PFSK-1 (cell line): ENCODE data around the gene NCBP2L.

Experiments used
- FOXP2 ChIP-seq: optimal IDR thresholded peaks from 2 replicates; pipeline ENCODE3; 2011; ENCODE audit warnings: borderline replicate concordance, control low read depth, inconsistent platforms; ENCODE audit not compliant: insufficient read depth; ENCODE audit errors: extremely low read length, extremely low read depth
- POLR2AphosphoS5 ChIP-seq: IDR thresholded peaks from 2 replicates; pipeline ENCODE4 v1.6.1; 2012; ENCODE audit warnings: low read depth, mild to moderate bottlenecking, control low read depth, low read length, moderate library complexity
- REST ChIP-seq, 2 experiments: IDR thresholded peaks; 2 replicates each; pipeline versions ENCODE4 v1.6.1 to v1.8.0; 2011 to 2012; ENCODE audit warnings: low read depth in 2 of 2, low read length in 2 of 2, control low read depth in 1 of 2, inconsistent platforms in 1 of 2, mild to moderate bottlenecking in 1 of 2, moderate library complexity in 1 of 2; ENCODE audit not compliant: insufficient read depth in 1 of 2
- SIN3A ChIP-seq: IDR thresholded peaks from 2 replicates; pipeline ENCODE4 v1.6.1; 2012; ENCODE audit warnings: mild to moderate bottlenecking, low read length, moderate library complexity, borderline replicate concordance; ENCODE audit not compliant: insufficient read depth
- TAF1 ChIP-seq: IDR thresholded peaks from 2 replicates; pipeline ENCODE4 v1.6.1; 2012; ENCODE audit warnings: low read length, control low read depth, borderline replicate concordance; ENCODE audit not compliant: insufficient read depth

- TF ChIP-seq POLR2AphosphoS5 (no peak), REST (IDR thresholded peaks at IDR 0.05; ENCODE audit: insufficient read depth in 1 of 2, low read depth in 2 of 2, low read length in 2 of 2) (no peak), SIN3A (no peak), TAF1 (no peak), FOXP2 (no peak)
These were observed 43.8 kb upstream of the NCBP2L start for GRCh38 chrX:107733686-107734085.
